Endodermal cell (in vitro differentiated cells): ENCODE results near the gene PRDM15. TPM values are rescaled to one million over a fixed set of nuclear protein-coding genes. Genes with fewer than 3 reads are reported as not detected.

ENCODE experiments used
- DNase-seq: peaks from one replicate; pipeline ENCODE4 v3.0.0-alpha.2; 2017
- H3K27ac ChIP-seq: 2 replicates; pipeline ENCODE4 v1.5.1; 2013; ENCODE audit warnings: mild to moderate bottlenecking, low read depth, low read length, moderate library complexity
- H3K27me3 ChIP-seq: 2 replicates; pipeline ENCODE4 v1.6.1; 2013; ENCODE audit warnings: mild to moderate bottlenecking, low read length, moderate library complexity; ENCODE audit not compliant: insufficient read depth, control insufficient read depth, poor library complexity, severe bottlenecking
- H3K36me3 ChIP-seq: 2 replicates; pipeline ENCODE4 v1.7.0; 2013; ENCODE audit warnings: mild to moderate bottlenecking, low read length, moderate library complexity; ENCODE audit not compliant: control insufficient read depth, insufficient read depth
- H3K4me1 ChIP-seq: one replicate; pipeline ENCODE4 v1.7.0; 2013; ENCODE audit warnings: low read length; ENCODE audit not compliant: control insufficient read depth, insufficient read depth
- H3K4me3 ChIP-seq: 2 replicates; pipeline ENCODE4 v1.5.1; 2013; ENCODE audit warnings: mild to moderate bottlenecking, low read length, moderate library complexity
- H3K9ac ChIP-seq: 2 replicates; pipeline ENCODE4 v1.6.1; 2013; ENCODE audit warnings: mild to moderate bottlenecking, low read length, moderate library complexity; ENCODE audit not compliant: poor library complexity, severe bottlenecking; ENCODE audit errors: extremely low read depth
- H3K9me3 ChIP-seq: 2 replicates; pipeline ENCODE4 v1.6.1; 2013; ENCODE audit warnings: mild to moderate bottlenecking, low read length, moderate library complexity; ENCODE audit not compliant: control insufficient read depth
- H3K27ac Mint-ChIP-seq: 2 replicates; pipeline ENCODE4 v1.8.0; 2020; ENCODE audit warnings: mixed read lengths
- H3K27me3 Mint-ChIP-seq: 2 replicates; pipeline ENCODE4 v1.8.0; 2021; ENCODE audit warnings: mild to moderate bottlenecking, mixed read lengths; ENCODE audit not compliant: insufficient read depth
- H3K36me3 Mint-ChIP-seq: 2 replicates; pipeline ENCODE4 v1.8.0; 2020; ENCODE audit warnings: low read depth, mixed read lengths
- H3K4me1 Mint-ChIP-seq: 2 replicates; pipeline ENCODE4 v1.8.0; 2020; ENCODE audit warnings: mixed read lengths
- H3K4me3 Mint-ChIP-seq: 2 replicates; pipeline ENCODE4 v1.8.0; 2020; ENCODE audit warnings: mild to moderate bottlenecking, moderate library complexity, mixed read lengths
- H3K9me3 Mint-ChIP-seq: 2 replicates; pipeline ENCODE4 v1.8.0; 2020; ENCODE audit warnings: mild to moderate bottlenecking, mixed read lengths
- CTCF ChIP-seq: fragments of 200-600 bp; sonication (generic); conservative IDR thresholded peaks from 2 replicates; pipeline ENCODE4 v1.5.0; 2021; ENCODE audit warnings: antibody characterized with exemption, mild to moderate bottlenecking
- WGBS, 2 experiments: methylation state at CpG; one replicate each; pipeline versions ENCODE4 v1.1.5 to v1.1.7; 2013; ENCODE audit warnings: missing lambda C conversion rate in 2 of 2, mixed read lengths in 1 of 2; ENCODE audit not compliant: insufficient coverage in 1 of 2, insufficient read length in 1 of 2; 5-methylcytosine and 5-hydroxymethylcytosine counted together
- total RNA-seq, 2 donors: library from RNA; stranded (reverse); fragmentation: NEBNext Ultra II Directional in 1 of 2; extraction: Animal tissue kit (Norgen Biotek cat#: 25700) in 1 of 2; gene quantifications; 2 replicates in 1 of 2; 3 replicates in 1 of 2; pipeline ENCODE4 v1.2.1, GENCODE V29; 2021

Gene PRDM15
- total RNA-seq, 2 donors from 2014 or later: 8.8 to 10.1 TPM

GRCh38 chr21:41894511-41894910 is 15.4 kb upstream of the PRDM15 start:
- Mint-ChIP-seq H3K27ac (no peak overlapping the region), H3K4me1 (peaks cover 12% of the 10 kb centered on the region), H3K9me3 (no peaks in the 10 kb centered on the region), H3K36me3 (peaks cover 5% of the 10 kb centered on the region), H3K4me3 (no peak overlapping the region), H3K27me3 (no peaks in the 10 kb centered on the region)
- Histone ChIP-seq H3K27me3 (no peaks in the 10 kb centered on the region), H3K27ac (no peak overlapping the region), H3K36me3 (no peaks in the 10 kb centered on the region), H3K9ac (no peak overlapping the region), H3K9me3 (no peaks in the 10 kb centered on the region), H3K4me1 (peaks cover 5% of the 10 kb centered on the region), H3K4me3 (no peak overlapping the region)
- 94 to 100% methylated on average over 5 to 9 of the region's 9 CpGs for WGBS, 2 experiments
- no peak for DNase-seq
- TF ChIP-seq CTCF: no peak

- H3K36me3 Mint-ChIP-seq: peaks cover 16% of the 10 kb centered on the region
- H3K27me3 ChIP-seq: no peaks in the 10 kb centered on the region
- H3K36me3 ChIP-seq: no peaks in the 10 kb centered on the region
- peaks cover 12% of the 10 kb centered on the region for H3K4me1 Mint-ChIP-seq
- no peak overlapping the region for H3K4me3 ChIP-seq
- no peak overlapping the region for H3K27ac ChIP-seq
- DNase-seq: no peak
- H3K27me3 Mint-ChIP-seq: no peaks in the 10 kb centered on the region
- no peak overlapping the region for H3K4me3 Mint-ChIP-seq
- no peak overlapping the region for H3K27ac Mint-ChIP-seq
- no peak for TF ChIP-seq CTCF
- no peak overlapping the region for H3K9ac ChIP-seq
- 96 to 97% methylated on average over 10 to 16 of the region's 16 CpGs for WGBS, 2 experiments
- no peaks in the 10 kb centered on the region for H3K9me3 ChIP-seq
- H3K4me1 ChIP-seq: peaks cover 5% of the 10 kb centered on the region
- no peaks in the 10 kb centered on the region for H3K9me3 Mint-ChIP-seq
Measured at GRCh38 chr21:41892726-41893125, 13.6 kb upstream of the PRDM15 start.

- H3K27ac Mint-ChIP-seq: no peak overlapping the region
- no peak overlapping the region for H3K4me3 ChIP-seq
Measured at GRCh38 chr21:41891132-41891531, 12.0 kb upstream of the PRDM15 start.

More at GRCh38 chr21:41891132-41891531, 12.0 kb upstream of the PRDM15 start:
- 94% methylated on average over 5 of the region's 5 CpGs for WGBS, 2 experiments
- H3K9ac ChIP-seq: no peak overlapping the region
- no peak for TF ChIP-seq CTCF
- H3K4me1 ChIP-seq: peaks cover 5% of the 10 kb centered on the region
- H3K36me3 Mint-ChIP-seq: peaks cover 18% of the 10 kb centered on the region
- H3K4me3 Mint-ChIP-seq: no peak overlapping the region
- H3K9me3 ChIP-seq: no peaks in the 10 kb centered on the region
- no peaks in the 10 kb centered on the region for H3K36me3 ChIP-seq
- DNase-seq: no peak
- H3K27me3 Mint-ChIP-seq: no peaks in the 10 kb centered on the region
- H3K27me3 ChIP-seq: no peaks in the 10 kb centered on the region
- H3K9me3 Mint-ChIP-seq: no peaks in the 10 kb centered on the region
- no peak overlapping the region for H3K27ac ChIP-seq
- H3K4me1 Mint-ChIP-seq: peaks cover 10% of the 10 kb centered on the region
